ENCODE data around the gene HIRIP3. TPM values are rescaled to one million over a fixed set of nuclear protein-coding genes. Genes with fewer than 3 reads are reported as not detected.

Gene HIRIP3
- total and polyA plus RNA-seq, 2 experiments from 2014 or later, result 10.4 to 18.5 TPM

GRCh38 chr16:29989111-29989858, 6.1 kb downstream of the HIRIP3 start:
- Histone ChIP-seq H3K9me2 (ENCODE audit: insufficient read depth) (no peaks in the 10 kb centered on the region), H3K4me1 (ENCODE audit: insufficient read depth) (no peaks in the 10 kb centered on the region; the same call in 1 of the 2 replicates), H4K20me1 (replicated peaks; ENCODE audit: insufficient read depth) (no peaks in the 10 kb centered on the region; the same call in 1 of the 2 replicates), H3F3A (replicated peaks; ENCODE audit: low read depth) (no peaks in the 10 kb centered on the region), H3K27me3 (ENCODE audit: insufficient read depth) (no peaks in the 10 kb centered on the region), H3K27ac (ENCODE audit: low read depth) (no peak overlapping the region), H3K4me2 (no peak overlapping the region), H2AFZ (no peak overlapping the region), H3K4me3 (no peak overlapping the region), H3K79me2 (replicated peaks; ENCODE audit: insufficient read depth) (no peaks in the 10 kb centered on the region), H3K36me3 (ENCODE audit: insufficient read depth) (peaks cover 10% of the 10 kb centered on the region)
- no peak overlapping the region for H3K27ac Mint-ChIP-seq
- peaks cover 3% of the 10 kb centered on the region; the same call in 2 of the 3 replicates for H3K4me1 Mint-ChIP-seq
- no peak for ATAC-seq
- no peak overlapping the region; the same call in 2 of the 3 replicates for H3K4me3 Mint-ChIP-seq
- TF ChIP-seq CTCF (conservative IDR thresholded peaks at IDR 0.05; ENCODE audit: low read depth in 2 of 2) (no peak), NANOG (IDR thresholded peaks at IDR 0.05; ENCODE audit: borderline replicate concordance) (no peak), EZH2phosphoT487 (IDR thresholded peaks at IDR 0.05; ENCODE audit: unreplicated experiment) (no peak), POLR2AphosphoS5 (IDR thresholded peaks at IDR 0.05; ENCODE audit: low read depth) (no peak), EZH2 (IDR thresholded peaks at IDR 0.05; ENCODE audit: low read depth, unreplicated experiment) (no peak), ZNF114 (CRISPR knock-in tag; IDR thresholded peaks at IDR 0.05) (no peak), ZNF462 (CRISPR knock-in tag; IDR thresholded peaks at IDR 0.05) (no peak), STAT1 (IDR thresholded peaks at IDR 0.05; ENCODE audit: unreplicated experiment) (no peak), ZNF331 (CRISPR knock-in tag; IDR thresholded peaks at IDR 0.05; ENCODE audit: low read depth) (no peak), CREB1 (CRISPR knock-in tag; IDR thresholded peaks at IDR 0.05; ENCODE audit: low read depth) (no peak), ETS1 (IDR thresholded peaks at IDR 0.05) (no peak), REST (IDR thresholded peaks at IDR 0.05; ENCODE audit: unreplicated experiment) (no peak), JUNB (IDR thresholded peaks at IDR 0.05; ENCODE audit: unreplicated experiment) (no peak)
- no peak for DNase-seq (ENCODE audit: low spot score)
- peaks cover 3% of the 10 kb centered on the region for H3K27me3 Mint-ChIP-seq (ENCODE audit: insufficient read depth, low read depth, poor library complexity)
- peaks cover 62% of the 10 kb centered on the region for H3K36me3 Mint-ChIP-seq (ENCODE audit: low read depth)
- no peaks in the 10 kb centered on the region; the same call in 2 of the 3 replicates for H3K9me3 Mint-ChIP-seq

Data from GM23338 (cell line).